Stimulated activated CD8-positive, alpha-beta memory T cell treated with anti-CD3 and anti-CD28 coated beads, Interleukin-12 subunit alpha, Interleukin-12 subunit beta, amount 100 ng/mL, for 4 hours (primary cell): ENCODE measurements around the gene STX5.
"Not testable (repeated sequence)": the region's sequence is repeated elsewhere in the genome, so short reads cannot be mapped to it uniquely, and the experiment has no call there.

ENCODE experiments used
- DNase-seq: peaks from one replicate; pipeline ENCODE4 v3.0.0-alpha.2; 2020; ENCODE audit warnings: low read depth

Gene STX5

GRCh38 chr11:62831520-62832335, at the start of gene STX5:
TSS of gene STX5 (minus strand) at chr11:62832051. CDS start at chr11:62831243, 808 bp downstream.
- DNase-seq: peak; percentile 98

DNA sequence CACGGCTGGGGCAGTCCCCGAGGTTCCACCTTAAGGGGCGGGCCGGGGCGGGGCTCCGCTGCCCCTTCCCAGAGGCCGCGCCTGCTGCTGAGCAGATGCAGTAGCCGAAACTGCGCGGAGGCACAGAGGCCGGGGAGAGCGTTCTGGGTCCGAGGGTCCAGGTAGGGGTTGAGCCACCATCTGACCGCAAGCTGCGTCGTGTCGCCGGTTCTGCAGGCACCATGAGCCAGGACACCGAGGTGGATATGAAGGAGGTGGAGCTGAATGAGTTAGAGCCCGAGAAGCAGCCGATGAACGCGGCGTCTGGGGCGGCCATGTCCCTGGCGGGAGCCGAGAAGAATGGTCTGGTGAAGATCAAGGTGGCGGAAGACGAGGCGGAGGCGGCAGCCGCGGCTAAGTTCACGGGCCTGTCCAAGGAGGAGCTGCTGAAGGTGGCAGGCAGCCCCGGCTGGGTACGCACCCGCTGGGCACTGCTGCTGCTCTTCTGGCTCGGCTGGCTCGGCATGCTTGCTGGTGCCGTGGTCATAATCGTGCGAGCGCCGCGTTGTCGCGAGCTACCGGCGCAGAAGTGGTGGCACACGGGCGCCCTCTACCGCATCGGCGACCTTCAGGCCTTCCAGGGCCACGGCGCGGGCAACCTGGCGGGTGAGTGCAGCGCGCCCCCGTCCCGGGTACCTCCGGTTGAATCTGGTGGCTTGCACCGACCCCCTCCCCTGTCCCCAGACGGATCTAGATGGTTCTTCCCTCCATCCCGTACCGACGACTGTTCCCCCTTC, 49.1 kb upstream of the STX5 start, which contains the start of gene SLC3A2:
Gene SLC3A2, plus strand, starts transcription at position 94 of the 776 bp plus-strand sequence. Its CDS starts 128 bp downstream, at position 222.
- DNase-seq: peak; percentile 85

DNA sequence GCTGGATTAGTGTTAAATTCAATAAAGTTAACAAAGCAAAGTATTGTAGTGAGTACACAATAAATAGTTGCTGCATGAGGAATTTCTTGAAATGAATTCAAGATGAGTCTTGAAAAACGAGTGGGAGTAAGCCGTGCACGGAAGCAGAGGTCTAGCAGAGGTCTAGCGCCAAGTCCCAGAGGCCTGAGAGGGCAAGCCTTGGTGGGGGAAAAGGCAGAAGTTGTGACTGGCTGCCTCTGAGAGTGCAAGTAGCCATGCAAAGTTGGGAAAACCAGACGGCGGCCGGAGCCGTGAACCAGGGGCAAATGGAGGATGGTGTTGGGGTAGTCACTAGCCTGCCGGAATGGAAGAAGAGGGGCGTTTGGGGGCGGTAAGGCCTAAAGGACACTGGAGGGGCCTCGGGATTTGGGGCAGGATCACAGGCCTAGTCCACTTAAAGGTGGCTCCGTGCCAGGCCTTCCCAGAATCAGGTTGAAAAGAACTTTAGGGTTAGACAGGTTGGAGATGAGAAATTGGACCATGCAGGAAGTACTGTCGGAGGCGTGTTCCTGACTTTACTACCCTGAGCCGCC, 48.5 kb upstream of the STX5 start:
- no peak for DNase-seq

GRCh38 chr11:62879235-62879978, 47.6 kb upstream of the STX5 start:
- no peak for DNase-seq

DNA sequence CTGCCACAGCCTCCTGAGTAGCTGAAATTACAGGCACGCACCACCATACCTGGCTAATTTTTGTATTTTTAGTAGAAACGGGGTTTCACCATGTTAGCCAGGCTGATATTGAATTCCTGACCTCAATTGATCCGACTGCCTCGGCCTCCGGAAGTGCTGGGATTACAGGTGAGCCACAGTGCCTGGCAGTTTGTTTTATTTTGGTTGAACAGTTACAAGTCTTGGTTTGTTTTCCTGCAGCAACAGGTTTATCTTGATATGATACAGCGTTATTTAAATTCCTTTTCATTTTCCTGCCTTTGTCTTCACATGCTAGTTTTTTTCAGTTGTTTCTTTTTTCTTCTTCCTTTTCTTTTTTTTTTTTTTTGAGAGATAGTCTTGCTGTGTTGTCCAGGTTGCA, 44.9 kb upstream of the STX5 start:
- no peak for DNase-seq

- no peak for DNase-seq
Measured at GRCh38 chr11:62875698-62876478, 44.0 kb upstream of the STX5 start.

DNA sequence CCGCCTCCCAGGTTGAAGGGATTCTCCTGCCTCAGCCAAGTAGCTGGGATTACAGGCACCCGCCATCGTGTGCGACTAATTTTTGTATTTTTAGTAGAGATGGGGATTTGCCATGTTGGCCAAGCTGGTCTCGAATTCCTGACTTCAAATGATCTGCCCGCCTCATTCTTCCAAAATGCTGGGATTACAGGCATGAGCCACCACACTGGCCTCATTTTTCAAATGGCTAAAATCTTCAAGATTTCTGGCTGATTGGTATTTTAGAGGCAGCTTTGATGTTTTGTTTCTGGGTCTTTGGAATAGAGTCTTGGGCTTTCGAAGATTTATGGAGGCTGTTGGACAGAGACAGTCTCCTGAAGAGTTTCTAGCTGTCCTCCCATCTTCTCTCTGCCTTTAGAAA, 43.0 kb upstream of the STX5 start:
- no peak for DNase-seq

- no peak for DNase-seq
Measured at GRCh38 chr11:62865635-62866034, 33.8 kb upstream of the STX5 start.

- no peak for DNase-seq
Measured at GRCh38 chr11:62863687-62864335, 32.0 kb upstream of the STX5 start.

DNA sequence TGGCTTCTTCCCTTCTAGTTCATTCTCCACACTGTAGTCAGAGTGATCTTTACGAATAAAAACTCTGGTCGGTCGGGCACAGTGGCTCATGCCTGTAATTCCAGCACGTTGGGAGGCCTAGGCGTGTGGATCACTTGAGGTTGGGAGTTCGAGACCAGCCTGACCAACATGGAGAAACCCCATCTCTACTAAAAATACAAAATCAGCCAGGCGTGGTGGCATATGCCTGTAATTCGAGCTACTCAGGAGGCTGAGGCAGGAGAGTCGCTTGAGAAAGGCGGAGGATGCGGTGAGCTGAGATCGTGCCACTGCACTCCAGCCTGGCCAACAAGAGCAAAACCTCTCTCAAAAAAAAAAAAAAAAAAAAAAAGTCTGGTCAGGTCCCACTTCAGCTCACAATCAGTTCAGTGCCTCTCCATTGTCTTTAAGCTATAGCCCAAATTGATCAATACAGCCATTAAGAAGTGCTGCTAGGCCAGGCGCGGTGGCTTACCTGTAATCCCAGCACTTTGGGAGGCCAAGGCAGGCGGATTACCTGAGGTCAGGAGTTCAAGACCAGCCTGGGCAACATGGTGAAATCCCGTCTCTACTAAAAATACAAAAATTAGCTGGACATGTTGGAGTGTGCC, 29.8 kb upstream of the STX5 start:
- DNase-seq: not testable (repeated sequence)

DNA sequence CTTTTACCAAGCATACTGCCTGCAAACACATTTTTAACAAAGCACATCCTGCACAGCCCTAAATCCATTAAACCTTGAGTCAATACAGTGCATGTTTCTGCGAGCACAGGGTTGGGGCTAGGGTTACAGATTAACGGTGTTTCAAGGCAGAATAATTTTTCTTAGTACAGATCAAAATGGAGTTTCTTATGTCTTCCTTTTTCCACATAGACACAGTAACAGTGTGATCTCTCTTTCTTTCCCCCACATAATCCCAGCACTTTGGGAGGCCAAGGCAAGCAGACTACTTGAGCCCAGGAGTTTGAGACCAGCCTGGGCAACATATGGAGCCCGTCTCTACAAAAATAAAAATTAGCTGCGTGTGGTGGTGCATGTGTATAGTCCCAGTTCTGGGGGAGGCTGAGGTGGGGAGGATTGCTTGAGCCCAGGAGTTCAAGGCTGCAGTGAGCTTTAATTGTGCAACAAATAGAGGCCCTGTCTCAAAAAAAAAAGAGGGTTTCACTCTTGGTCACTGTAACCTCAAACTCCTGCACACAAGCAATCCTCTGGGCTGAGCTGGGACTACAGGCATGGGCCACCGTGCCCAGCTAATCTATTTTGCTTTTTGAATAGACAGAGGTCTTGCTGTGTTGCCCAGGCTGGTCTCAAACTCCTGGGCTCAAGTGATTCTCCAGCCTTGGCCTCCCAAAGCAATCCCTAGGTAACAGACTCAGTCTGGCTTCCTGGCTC, 29.1 kb upstream of the STX5 start:
- DNase-seq: no peak

- not testable (repeated sequence) for DNase-seq
Measured at GRCh38 chr11:62859281-62859703, 27.4 kb upstream of the STX5 start.

DNA sequence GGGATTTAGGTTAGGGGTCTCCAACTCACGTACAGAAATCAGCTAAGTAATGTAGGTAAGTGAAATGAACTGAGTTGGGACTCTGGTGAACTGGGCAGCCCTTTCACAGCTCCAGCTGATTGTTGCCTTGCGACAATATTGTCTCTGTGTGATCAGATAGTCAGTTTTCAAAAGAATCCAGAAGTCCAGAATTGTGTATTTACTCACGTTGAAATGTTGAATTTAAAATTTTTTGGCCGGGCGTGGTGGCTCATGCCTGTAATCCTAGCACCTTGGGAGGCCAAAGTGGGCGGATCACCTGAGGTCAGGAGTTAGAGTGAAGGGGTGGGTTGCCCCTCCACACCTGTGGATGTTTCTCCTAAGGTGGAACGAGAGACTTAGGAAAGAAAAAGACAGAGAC, 26.4 kb upstream of the STX5 start:
- DNase-seq: no peak

GRCh38 chr11:62857541-62857982, 25.7 kb upstream of the STX5 start:
- no peak for DNase-seq

DNA sequence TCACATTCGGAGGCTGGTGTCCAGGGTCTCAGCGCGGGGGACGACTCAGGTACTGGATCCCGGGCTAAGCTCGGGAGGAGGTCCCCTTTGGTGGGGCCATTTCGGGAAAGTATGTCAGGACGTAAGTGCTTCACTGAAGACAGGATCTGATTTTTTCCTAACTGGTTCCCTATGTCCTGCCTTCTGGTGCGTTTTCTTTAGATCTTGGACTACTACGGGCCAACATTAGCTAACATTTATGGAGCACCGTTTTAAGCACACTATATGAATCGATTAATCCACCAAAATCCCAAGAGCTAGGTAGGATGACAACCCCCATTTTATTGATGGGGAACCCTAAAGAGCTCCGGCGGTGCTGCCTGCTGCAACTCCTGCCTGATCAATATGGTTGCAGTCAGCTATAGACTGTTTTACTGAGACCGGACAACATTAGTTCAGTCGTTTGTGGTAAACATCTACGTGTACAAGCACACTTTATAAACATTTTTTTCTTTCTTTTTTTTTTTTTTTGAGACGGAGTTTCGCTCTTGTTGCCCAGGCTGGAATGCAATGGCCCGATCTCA, 24.6 kb upstream of the STX5 start:
- DNase-seq: no peak

GRCh38 chr11:62855571-62856332, 23.9 kb upstream of the STX5 start:
- peak; percentile 97 for DNase-seq

GRCh38 chr11:62854825-62855570, 23.1 kb upstream of the STX5 start:
- no peak for DNase-seq
